ENCODE data around the gene ABHD12B.

GRCh38 chr14:50935126-50936015 is 63.5 kb downstream of the ABHD12B start:
- TF ChIP-seq CTCF (IDR thresholded peaks at IDR 0.05) (no peak), JUND (IDR thresholded peaks at IDR 0.05) (no peak), FOXM1 (IDR thresholded peaks at IDR 0.05; ENCODE audit: low read depth) (no peak), MEF2A (IDR thresholded peaks at IDR 0.05; ENCODE audit: borderline replicate concordance, low read depth) (no peak), TCF12 (IDR thresholded peaks at IDR 0.05) (no peak), POLR2AphosphoS5 (IDR thresholded peaks at IDR 0.05; ENCODE audit: low read depth, low read length) (no peak), EZH2phosphoT487 (IDR thresholded peaks at IDR 0.05; ENCODE audit: borderline replicate concordance, low read depth) (no peak), RAD21 (IDR thresholded peaks at IDR 0.05; ENCODE audit: low read length) (no peak), EP300 (IDR thresholded peaks at IDR 0.05; ENCODE audit: borderline replicate concordance in 1 of 2, low read depth in 1 of 2, low read length in 1 of 2) (no peak), FOXJ3 (CRISPR knock-in tag; IDR thresholded peaks at IDR 0.05) (no peak), CHD2 (IDR thresholded peaks at IDR 0.05; ENCODE audit: low read length, partially characterized antibody) (no peak)
- TF ChIP-seq, protein P1, sequence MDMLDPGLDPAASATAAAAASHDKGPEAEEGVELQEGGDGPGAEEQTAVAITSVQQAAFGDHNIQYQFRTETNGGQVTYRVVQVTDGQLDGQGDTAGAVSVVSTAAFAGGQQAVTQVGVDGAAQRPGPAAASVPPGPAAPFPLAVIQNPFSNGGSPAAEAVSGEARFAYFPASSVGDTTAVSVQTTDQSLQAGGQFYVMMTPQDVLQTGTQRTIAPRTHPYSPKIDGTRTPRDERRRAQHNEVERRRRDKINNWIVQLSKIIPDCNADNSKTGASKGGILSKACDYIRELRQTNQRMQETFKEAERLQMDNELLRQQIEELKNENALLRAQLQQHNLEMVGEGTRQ (IDR thresholded peaks at IDR 0.05; ENCODE audit: borderline replicate concordance, low read depth, low read length), result no peak
- TF ChIP-seq, protein P2, sequence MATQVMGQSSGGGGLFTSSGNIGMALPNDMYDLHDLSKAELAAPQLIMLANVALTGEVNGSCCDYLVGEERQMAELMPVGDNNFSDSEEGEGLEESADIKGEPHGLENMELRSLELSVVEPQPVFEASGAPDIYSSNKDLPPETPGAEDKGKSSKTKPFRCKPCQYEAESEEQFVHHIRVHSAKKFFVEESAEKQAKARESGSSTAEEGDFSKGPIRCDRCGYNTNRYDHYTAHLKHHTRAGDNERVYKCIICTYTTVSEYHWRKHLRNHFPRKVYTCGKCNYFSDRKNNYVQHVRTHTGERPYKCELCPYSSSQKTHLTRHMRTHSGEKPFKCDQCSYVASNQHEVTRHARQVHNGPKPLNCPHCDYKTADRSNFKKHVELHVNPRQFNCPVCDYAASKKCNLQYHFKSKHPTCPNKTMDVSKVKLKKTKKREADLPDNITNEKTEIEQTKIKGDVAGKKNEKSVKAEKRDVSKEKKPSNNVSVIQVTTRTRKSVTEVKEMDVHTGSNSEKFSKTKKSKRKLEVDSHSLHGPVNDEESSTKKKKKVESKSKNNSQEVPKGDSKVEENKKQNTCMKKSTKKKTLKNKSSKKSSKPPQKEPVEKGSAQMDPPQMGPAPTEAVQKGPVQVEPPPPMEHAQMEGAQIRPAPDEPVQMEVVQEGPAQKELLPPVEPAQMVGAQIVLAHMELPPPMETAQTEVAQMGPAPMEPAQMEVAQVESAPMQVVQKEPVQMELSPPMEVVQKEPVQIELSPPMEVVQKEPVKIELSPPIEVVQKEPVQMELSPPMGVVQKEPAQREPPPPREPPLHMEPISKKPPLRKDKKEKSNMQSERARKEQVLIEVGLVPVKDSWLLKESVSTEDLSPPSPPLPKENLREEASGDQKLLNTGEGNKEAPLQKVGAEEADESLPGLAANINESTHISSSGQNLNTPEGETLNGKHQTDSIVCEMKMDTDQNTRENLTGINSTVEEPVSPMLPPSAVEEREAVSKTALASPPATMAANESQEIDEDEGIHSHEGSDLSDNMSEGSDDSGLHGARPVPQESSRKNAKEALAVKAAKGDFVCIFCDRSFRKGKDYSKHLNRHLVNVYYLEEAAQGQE (IDR thresholded peaks at IDR 0.05; ENCODE audit: low read depth, low read length), result no peak
